ENCODE results near the gene IRF1.
A peak's percentile ranks its signal among the peaks of the same experiment; 100 is the strongest.

The IRF1 gene

DNA sequence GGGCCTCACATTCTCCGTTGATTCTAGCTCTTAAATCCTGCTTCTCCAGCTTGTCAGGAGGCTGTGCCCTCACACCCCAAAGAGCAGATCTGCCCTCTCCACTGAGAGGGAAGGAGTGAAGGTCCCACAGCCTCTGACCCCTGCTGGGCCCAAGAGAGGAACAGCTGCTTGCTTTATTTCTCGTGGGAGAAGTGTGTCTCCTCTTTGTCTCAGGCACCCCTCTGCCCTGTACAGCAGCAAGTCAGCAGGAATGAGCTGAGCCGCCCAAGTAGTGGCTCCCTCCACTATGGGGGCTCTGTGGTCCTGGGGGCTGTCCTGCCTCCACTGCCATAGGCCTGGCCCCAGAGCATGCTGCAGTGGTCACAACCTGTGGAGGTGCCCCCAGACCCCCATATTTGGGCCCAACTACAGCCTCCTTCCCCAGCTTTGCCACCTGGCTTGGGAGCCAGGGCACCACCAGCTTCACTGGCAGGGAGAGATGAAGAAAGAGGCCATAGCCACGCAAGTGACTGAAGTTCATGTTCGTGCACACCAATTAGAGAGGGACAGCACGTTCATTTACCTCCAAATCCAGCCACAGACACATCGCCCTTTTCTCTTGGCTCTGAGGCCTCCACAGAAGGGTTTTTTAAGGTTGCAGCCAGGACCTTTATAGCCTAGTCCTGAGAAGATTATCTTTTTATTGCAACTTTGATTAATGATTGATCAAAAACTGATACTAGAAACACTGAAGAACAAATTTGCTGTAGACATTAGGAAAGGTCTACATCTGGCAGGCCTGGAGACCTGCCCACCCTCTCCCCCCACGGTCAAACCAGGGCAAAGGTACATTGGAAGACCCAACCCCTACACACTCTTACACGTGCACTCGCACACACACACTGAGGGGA lies 27.5 kb downstream of the IRF1 start:
- DNase-seq, result no peak
- Histone ChIP-seq H3K27ac (ENCODE audit: insufficient read depth in 1 of 2, low read depth in 1 of 2, low read length in 2 of 2, poor library complexity in 1 of 2, severe bottlenecking in 2 of 2) (peak overlapping the region in 1 of 2 experiments; percentile 77), H3K9me3 (ENCODE audit: control extremely low read depth in 1 of 5, control insufficient read depth in 4 of 5, insufficient read depth in 2 of 5, low read depth in 1 of 5, low read length in 4 of 5) (no peaks in the 10 kb centered on the region), H3K4me3 (ENCODE audit: control insufficient read depth in 1 of 7, extremely low read depth in 1 of 7, insufficient read depth in 4 of 7, low read depth in 2 of 7, low read length in 6 of 7) (no peak overlapping the region), H3K4me1 (ENCODE audit: control extremely low read depth in 1 of 4, control insufficient read depth in 4 of 4, insufficient read depth in 4 of 4, low read length in 3 of 4) (peaks cover 64 to 95% (median 93%) of the 10 kb centered on the region in 4 experiments), H3K36me3 (ENCODE audit: control insufficient read depth in 4 of 4, insufficient read depth in 4 of 4, low read length in 3 of 4) (no peaks in the 10 kb centered on the region), H3K27me3 (replicated peaks in 2 of 5; ENCODE audit: control insufficient read depth in 4 of 5, insufficient read depth in 5 of 5, low read length in 4 of 5) (no peaks in the 10 kb centered on the region)
- POLR2A ChIA-PET, result interaction anchor here (0.9 to 2.3 kb wide), 4 partner anchors 24 to 36 kb away, joined by 3 to 11 read pairs (median 6); partner anchors contain the start of gene IRF1
- CTCF ChIA-PET, result interaction anchor here (1.0 to 24.8 kb wide), 11 partner anchors 6 to 77 kb away, joined by 3 to 471 read pairs (median 5); partner anchors contain the start of gene IRF1
- 100% methylated on average over 5 of the region's 10 CpGs for WGBS (ENCODE audit: insufficient coverage)

DNA sequence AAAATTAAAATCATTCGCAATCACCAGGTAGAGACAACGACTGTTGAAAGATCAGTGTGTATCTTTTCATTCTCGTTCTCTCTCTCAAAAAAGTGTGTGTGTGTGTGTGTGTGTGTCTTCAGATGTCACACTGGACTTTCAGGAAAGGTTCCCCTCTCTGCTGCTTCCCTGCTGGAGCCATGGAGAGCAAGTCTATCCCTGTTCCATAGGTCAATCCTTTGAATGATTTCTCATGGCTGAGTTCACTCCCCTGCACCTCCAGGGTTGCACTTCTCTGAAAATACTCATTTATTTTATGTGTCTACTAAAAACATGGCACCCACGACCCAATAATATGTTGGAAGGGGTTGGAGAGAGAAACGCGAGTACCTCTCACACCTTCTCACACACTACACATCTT lies 28.2 kb downstream of the IRF1 start:
- DNase-seq, result no peak
- Histone ChIP-seq H3K27me3 (replicated peaks in 2 of 5; ENCODE audit: control insufficient read depth in 4 of 5, insufficient read depth in 5 of 5, low read length in 4 of 5) (no peaks in the 10 kb centered on the region), H3K27ac (ENCODE audit: insufficient read depth in 1 of 2, low read depth in 1 of 2, low read length in 2 of 2, poor library complexity in 1 of 2, severe bottlenecking in 2 of 2) (no peak overlapping the region), H3K9me3 (ENCODE audit: control extremely low read depth in 1 of 5, control insufficient read depth in 4 of 5, insufficient read depth in 2 of 5, low read depth in 1 of 5, low read length in 4 of 5) (no peaks in the 10 kb centered on the region), H3K36me3 (ENCODE audit: control insufficient read depth in 4 of 4, insufficient read depth in 4 of 4, low read length in 3 of 4) (no peaks in the 10 kb centered on the region), H3K4me1 (ENCODE audit: control extremely low read depth in 1 of 4, control insufficient read depth in 4 of 4, insufficient read depth in 4 of 4, low read length in 3 of 4) (peaks cover 63 to 95% (median 93%) of the 10 kb centered on the region in 4 experiments), H3K4me3 (ENCODE audit: control insufficient read depth in 1 of 7, extremely low read depth in 1 of 7, insufficient read depth in 4 of 7, low read depth in 2 of 7, low read length in 6 of 7) (no peak overlapping the region)
- POLR2A ChIA-PET, result interaction anchor here (0.9 kb wide), 1 partner anchor 24 kb away, joined by 3 read pairs; no protein-coding TSS in a partner anchor
- WGBS (ENCODE audit: insufficient coverage), result 100% methylated on average over 2 of the region's 6 CpGs
- CTCF ChIA-PET, result interaction anchor here (1.0 to 24.8 kb wide), 8 partner anchors 9 to 76 kb away, joined by 3 to 471 read pairs (median 4); partner anchors contain the start of gene IRF1

DNA sequence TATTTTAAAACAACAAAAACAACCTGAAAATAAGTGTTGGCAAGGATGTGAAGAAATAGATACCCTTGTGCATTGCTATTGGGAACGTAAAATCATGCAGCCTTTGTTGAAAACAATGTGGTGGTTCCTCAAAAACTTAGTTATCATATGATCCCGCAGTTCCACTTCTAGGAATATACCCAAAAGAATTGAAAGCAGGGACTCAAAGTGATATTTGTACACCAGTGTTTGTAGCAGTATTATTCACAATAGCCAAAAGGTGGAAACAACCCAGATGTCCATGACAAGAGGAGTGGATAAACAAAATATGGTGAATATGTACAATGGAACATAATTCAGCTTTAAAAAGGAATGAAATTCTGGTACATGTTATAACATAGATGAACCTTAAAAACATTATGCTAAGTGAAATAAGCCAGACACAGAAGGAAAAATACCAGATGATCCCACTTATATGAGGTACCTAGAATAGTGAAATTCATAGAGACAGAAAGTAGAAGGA lies 29.0 kb downstream of the IRF1 start:
- H3K4me3 ChIP-seq (ENCODE audit: control insufficient read depth in 1 of 7, extremely low read depth in 1 of 7, insufficient read depth in 4 of 7, low read depth in 2 of 7, low read length in 6 of 7), result no peak overlapping the region
- no peaks in the 10 kb centered on the region for H3K27me3 ChIP-seq (replicated peaks in 2 of 5; ENCODE audit: control insufficient read depth in 4 of 5, insufficient read depth in 5 of 5, low read length in 4 of 5)
- CTCF ChIA-PET, result interaction anchor here (1.6 to 24.8 kb wide), 2 partner anchors 16 to 34 kb away, joined by 3 to 471 read pairs; partner anchors contain the start of gene IRF1
- no peak for DNase-seq
- POLR2A ChIA-PET, result no interaction called here
- WGBS (ENCODE audit: insufficient coverage), result no CpG with 5 or more reads among the region's 2 CpGs
- no peak overlapping the region for H3K27ac ChIP-seq (ENCODE audit: insufficient read depth in 1 of 2, low read depth in 1 of 2, low read length in 2 of 2, poor library complexity in 1 of 2, severe bottlenecking in 2 of 2)
- no peaks in the 10 kb centered on the region for H3K9me3 ChIP-seq (ENCODE audit: control extremely low read depth in 1 of 5, control insufficient read depth in 4 of 5, insufficient read depth in 2 of 5, low read depth in 1 of 5, low read length in 4 of 5)
- H3K4me1 ChIP-seq (ENCODE audit: control extremely low read depth in 1 of 4, control insufficient read depth in 4 of 4, insufficient read depth in 4 of 4, low read length in 3 of 4), result peaks cover 56 to 95% (median 93%) of the 10 kb centered on the region in 4 experiments
- no peaks in the 10 kb centered on the region for H3K36me3 ChIP-seq (ENCODE audit: control insufficient read depth in 4 of 4, insufficient read depth in 4 of 4, low read length in 3 of 4)

DNA sequence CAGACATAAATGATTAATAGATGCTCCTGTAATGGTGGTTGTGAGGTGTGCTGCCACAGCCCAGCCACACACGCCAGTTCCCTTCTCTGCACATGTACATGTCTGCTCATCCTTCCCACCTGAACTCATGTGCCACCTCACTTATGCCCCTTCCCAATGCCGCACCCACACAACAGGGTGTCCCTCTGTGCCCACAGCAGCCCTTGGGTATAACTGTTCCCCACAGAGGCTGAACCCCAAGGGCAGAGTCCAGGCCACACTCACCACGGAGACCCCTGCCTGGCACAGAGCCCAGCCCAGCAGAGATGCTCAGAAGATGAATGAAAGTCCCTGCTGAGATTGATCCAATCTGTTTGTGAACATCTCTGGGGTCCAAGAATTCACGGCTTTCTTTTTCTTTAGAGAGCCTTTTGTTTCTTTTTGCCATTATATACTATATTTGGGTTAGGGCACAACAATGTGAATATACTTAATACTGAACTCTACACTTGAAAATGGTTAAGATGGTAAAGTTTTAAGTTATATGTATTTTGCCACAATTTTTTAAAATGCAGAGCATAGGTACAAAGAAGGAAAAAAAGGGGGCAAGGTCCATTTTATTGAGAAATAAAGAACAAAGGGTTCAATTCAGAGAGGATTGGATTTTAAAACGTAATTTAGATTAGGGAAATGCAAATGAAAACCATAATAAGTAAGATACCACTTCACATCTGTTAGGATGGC lies 29.6 kb downstream of the IRF1 start:
- POLR2A ChIA-PET, result interaction anchor here (6.0 kb wide), 1 partner anchor 19 kb away, joined by 53 read pairs; no protein-coding TSS in a partner anchor
- Histone ChIP-seq H3K9me3 (ENCODE audit: control extremely low read depth in 1 of 5, control insufficient read depth in 4 of 5, insufficient read depth in 2 of 5, low read depth in 1 of 5, low read length in 4 of 5) (no peaks in the 10 kb centered on the region), H3K4me3 (ENCODE audit: control insufficient read depth in 1 of 7, extremely low read depth in 1 of 7, insufficient read depth in 4 of 7, low read depth in 2 of 7, low read length in 6 of 7) (no peak overlapping the region), H3K36me3 (ENCODE audit: control insufficient read depth in 4 of 4, insufficient read depth in 4 of 4, low read length in 3 of 4) (no peaks in the 10 kb centered on the region), H3K27ac (ENCODE audit: insufficient read depth in 1 of 2, low read depth in 1 of 2, low read length in 2 of 2, poor library complexity in 1 of 2, severe bottlenecking in 2 of 2) (no peak overlapping the region), H3K27me3 (replicated peaks in 2 of 5; ENCODE audit: control insufficient read depth in 4 of 5, insufficient read depth in 5 of 5, low read length in 4 of 5) (no peaks in the 10 kb centered on the region), H3K4me1 (ENCODE audit: control extremely low read depth in 1 of 4, control insufficient read depth in 4 of 4, insufficient read depth in 4 of 4, low read length in 3 of 4) (peaks cover 58 to 95% (median 93%) of the 10 kb centered on the region in 4 experiments)
- WGBS (ENCODE audit: insufficient coverage), result 67% methylated on average over 1 of the region's 5 CpGs
- CTCF ChIA-PET, result interaction anchor here (2.4 to 24.8 kb wide), 6 partner anchors 12 to 74 kb away, joined by 7 to 471 read pairs (median 76); partner anchors contain the start of gene IRF1
- no peak for DNase-seq

DNA sequence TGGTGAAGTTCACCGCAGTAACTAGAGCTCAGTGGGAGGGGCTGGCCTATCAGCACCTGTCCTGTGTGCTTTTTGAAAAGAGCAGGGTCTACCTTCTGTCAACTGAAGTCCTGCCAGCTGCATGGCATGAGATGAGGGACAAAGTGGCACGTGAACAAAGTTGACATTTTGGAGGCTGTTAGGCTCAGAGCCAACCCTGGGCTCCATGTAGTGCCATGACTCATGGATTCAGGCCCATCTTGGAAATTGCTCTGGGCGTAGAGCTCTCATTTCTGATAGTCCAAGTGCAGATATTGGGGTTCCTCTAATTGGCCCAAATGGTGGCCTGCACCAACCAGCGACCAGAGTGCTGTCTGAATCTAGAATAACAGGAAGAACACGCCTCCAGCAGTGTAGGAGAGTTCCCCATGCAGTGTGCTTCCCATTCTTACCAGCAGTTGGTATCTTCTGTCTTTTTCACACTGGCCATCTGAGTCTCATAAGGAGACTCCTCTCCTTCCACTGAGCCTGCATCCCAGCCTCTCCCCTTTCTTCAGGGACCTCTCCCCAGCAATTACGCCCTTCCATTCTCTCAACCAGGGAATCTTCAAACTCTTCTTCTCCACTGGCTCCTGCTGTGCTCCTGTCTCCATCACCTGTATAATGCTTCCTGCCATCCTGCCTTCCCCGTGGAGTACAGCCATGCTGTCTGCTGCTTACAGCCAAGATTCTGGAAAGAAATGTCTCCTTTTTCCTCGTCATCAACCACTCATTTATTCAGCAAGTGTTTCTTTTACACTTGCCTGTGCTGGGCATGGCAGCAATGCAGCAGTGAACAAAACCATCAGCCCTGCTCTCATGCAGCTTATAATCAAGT lies 30.4 kb downstream of the IRF1 start:
- H3K4me1 ChIP-seq (ENCODE audit: control extremely low read depth in 1 of 4, control insufficient read depth in 4 of 4, insufficient read depth in 4 of 4, low read length in 3 of 4), result peaks cover 57 to 95% (median 93%) of the 10 kb centered on the region in 4 experiments
- H3K36me3 ChIP-seq (ENCODE audit: control insufficient read depth in 4 of 4, insufficient read depth in 4 of 4, low read length in 3 of 4), result no peaks in the 10 kb centered on the region
- peak in 2 of 3 donors; percentile 40 to 72 for DNase-seq
- H3K27me3 ChIP-seq (replicated peaks in 2 of 5; ENCODE audit: control insufficient read depth in 4 of 5, insufficient read depth in 5 of 5, low read length in 4 of 5), result no peaks in the 10 kb centered on the region
- H3K9me3 ChIP-seq (ENCODE audit: control extremely low read depth in 1 of 5, control insufficient read depth in 4 of 5, insufficient read depth in 2 of 5, low read depth in 1 of 5, low read length in 4 of 5), result no peaks in the 10 kb centered on the region
- no peak overlapping the region for H3K27ac ChIP-seq (ENCODE audit: insufficient read depth in 1 of 2, low read depth in 1 of 2, low read length in 2 of 2, poor library complexity in 1 of 2, severe bottlenecking in 2 of 2)
- peak overlapping the region in 2 of 7 experiments; percentile 19 to 35 for H3K4me3 ChIP-seq (ENCODE audit: control insufficient read depth in 1 of 7, extremely low read depth in 1 of 7, insufficient read depth in 4 of 7, low read depth in 2 of 7, low read length in 6 of 7)
- ChIA-PET CTCF (interaction anchor here (1.1 to 8.6 kb wide), 9 partner anchors 13 to 73 kb away, joined by 4 to 278 read pairs (median 38); partner anchors contain the start of gene IRF1), POLR2A (interaction anchor here (0.8 to 6.0 kb wide), 5 partner anchors 16 to 50 kb away, joined by 3 to 53 read pairs (median 6); partner anchors contain the start of gene IRF1)
- 64% methylated on average over 6 of the region's 8 CpGs for WGBS (ENCODE audit: insufficient coverage)
